Measurements from ENCODE around the gene SIAH2. TPM values are rescaled to one million over a fixed set of nuclear protein-coding genes. Genes with fewer than 3 reads are reported as not detected.
A peak's percentile ranks its signal among the peaks of the same experiment; 100 is the strongest.

SIAH2 gene
- total RNA-seq, 2 donors from 2014 or later: 42.8 to 92.4 TPM

DNA sequence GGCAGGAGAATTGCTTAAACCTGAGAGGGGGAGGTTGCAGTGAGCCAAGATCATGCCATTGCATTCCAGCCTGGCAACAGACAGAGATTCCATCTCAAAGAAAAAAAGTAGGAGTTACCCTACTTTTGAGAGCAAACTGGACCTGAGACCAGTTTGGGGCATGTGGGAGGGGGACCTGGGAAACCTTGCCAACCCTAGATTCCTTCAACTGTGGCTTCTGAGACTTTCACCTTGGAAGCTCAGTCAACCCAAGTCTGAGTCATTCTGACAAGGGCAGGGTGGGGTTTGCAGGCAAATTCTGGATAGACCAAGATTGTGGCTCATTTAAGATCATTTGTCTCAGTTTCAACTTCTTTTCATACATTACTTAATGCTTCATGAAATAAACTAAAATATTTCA, 23.8 kb upstream of the SIAH2 start:
- ATAC-seq (replicated peaks): peak; percentile 69
- Mint-ChIP-seq H3K27me3 (no peaks in the 10 kb centered on the region), H3K4me1 (peaks cover 26% of the 10 kb centered on the region), H3K27ac (peak overlapping the region; percentile 94), H3K9me3 (no peaks in the 10 kb centered on the region), H3K4me3 (peak overlapping the region; percentile 75), H3K36me3 (ENCODE audit: low read depth) (no peaks in the 10 kb centered on the region)

DNA sequence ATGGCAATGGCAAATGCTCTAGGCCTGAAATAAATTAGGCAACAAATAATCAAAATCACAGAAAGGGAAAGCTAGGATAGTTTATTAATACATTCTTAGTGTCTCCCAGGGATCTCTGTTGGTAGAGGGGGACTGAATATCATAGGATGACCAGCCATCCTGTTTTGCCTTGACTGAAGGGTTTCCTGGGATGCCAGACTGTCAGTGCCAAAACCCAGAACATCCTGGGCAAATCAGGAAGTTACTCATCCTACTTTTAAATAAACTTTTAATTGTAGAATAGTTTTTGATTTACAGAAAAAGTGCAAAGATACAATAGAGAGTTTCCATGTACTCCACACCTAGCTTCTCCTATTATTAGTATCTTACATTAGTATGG, 21.8 kb upstream of the SIAH2 start:
- H3K27me3 Mint-ChIP-seq: no peaks in the 10 kb centered on the region
- no peaks in the 10 kb centered on the region for H3K36me3 Mint-ChIP-seq (ENCODE audit: low read depth)
- H3K27ac Mint-ChIP-seq: peak overlapping the region; percentile 94
- peak overlapping the region; percentile 75 for H3K4me3 Mint-ChIP-seq
- peaks cover 3% of the 10 kb centered on the region for H3K9me3 Mint-ChIP-seq
- no peak for ATAC-seq (replicated peaks)
- H3K4me1 Mint-ChIP-seq: peaks cover 26% of the 10 kb centered on the region

DNA sequence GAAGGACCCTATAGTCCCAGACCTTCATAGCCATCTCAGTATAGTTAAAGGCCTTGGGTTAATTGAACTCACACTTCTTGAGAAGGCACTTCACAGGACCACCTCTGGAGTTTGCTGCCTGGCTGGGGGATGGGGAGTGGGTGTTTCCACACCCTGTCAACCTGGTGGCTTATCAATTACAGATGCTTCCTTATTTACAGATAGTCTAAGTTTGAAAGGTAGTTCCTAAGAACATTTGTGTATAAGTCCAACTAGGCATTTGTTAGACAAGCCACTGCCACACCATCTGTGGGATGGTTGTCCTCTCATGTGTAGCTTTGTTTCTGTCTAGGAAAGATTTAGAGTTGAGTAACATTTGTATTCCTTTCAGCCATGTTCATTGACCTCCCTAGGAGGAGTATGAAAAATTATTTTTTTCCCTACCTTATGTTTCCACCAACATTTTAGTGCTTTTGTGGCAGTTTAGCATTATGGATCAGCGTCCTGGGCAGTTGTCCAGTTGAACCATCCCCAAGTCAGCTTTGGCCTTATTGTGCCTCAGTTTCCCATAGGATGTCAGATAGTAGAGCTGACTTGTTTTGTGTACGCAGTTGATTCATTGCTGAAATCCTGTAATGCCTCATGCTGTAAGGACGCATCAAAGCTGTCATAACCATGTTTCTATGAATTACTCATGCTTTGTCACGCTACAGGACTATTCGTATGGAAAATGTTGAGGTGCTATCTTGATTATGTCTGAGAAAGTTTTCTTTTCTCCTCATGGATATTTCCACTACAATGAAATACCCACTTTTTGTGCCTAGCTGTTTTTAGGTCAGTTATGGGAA, 21.2 kb upstream of the SIAH2 start:
- H3K9me3 Mint-ChIP-seq: peaks cover 3% of the 10 kb centered on the region
- H3K4me1 Mint-ChIP-seq: peaks cover 26% of the 10 kb centered on the region
- no peaks in the 10 kb centered on the region for H3K36me3 Mint-ChIP-seq (ENCODE audit: low read depth)
- peak overlapping the region; percentile 75 for H3K4me3 Mint-ChIP-seq
- H3K27me3 Mint-ChIP-seq: no peaks in the 10 kb centered on the region
- peak overlapping the region; percentile 94 for H3K27ac Mint-ChIP-seq
- peak; percentile 89 for ATAC-seq (replicated peaks)

DNA sequence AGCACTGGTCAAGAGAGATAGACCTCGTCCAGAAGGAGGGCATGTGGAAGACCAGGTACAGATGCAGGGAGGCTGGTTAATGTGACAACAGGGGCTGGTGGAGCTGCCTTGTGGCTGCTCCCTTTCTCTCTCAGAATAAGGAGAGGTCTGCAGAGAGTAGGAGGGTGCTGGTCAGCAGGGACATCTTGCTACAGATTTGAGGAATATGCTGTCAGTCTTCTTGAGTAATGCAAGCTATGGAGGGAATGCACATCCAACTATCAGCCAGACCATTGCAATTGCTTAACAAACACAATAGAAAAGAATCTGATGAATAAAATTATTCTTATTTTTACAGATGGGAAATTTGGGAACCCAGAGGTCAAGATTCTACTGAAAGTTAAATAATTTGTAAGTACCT, 20.3 kb upstream of the SIAH2 start:
- peaks cover 3% of the 10 kb centered on the region for H3K9me3 Mint-ChIP-seq
- ATAC-seq (replicated peaks): no peak
- H3K4me3 Mint-ChIP-seq: peak overlapping the region; percentile 75
- peaks cover 26% of the 10 kb centered on the region for H3K4me1 Mint-ChIP-seq
- no peaks in the 10 kb centered on the region for H3K36me3 Mint-ChIP-seq (ENCODE audit: low read depth)
- peak overlapping the region; percentile 94 for H3K27ac Mint-ChIP-seq
- no peaks in the 10 kb centered on the region for H3K27me3 Mint-ChIP-seq

DNA sequence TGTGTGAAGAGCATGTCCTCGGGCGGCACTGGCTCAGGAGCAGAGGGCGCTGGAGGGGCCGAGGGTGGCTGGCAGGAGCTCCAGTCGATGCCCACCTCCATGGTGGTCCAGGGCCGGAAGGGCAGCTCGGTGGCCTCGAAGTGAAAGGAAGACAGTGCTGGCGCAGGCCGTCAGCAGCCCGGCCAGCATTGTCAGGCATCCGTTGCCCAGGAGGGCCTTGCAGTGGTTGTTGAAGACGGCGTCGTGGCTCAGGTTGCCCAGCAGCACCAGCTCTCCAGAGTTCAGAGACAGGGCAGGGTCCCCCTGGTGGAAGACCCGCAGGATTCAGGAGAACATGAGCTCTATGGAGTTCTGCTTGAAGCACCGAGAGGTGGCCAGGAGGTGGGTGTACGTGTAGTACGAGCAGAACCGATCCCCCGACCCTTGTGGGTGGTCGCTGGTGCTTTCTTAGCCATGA, 16.5 kb upstream of the SIAH2 start:
- ATAC-seq (replicated peaks): no peak

DNA sequence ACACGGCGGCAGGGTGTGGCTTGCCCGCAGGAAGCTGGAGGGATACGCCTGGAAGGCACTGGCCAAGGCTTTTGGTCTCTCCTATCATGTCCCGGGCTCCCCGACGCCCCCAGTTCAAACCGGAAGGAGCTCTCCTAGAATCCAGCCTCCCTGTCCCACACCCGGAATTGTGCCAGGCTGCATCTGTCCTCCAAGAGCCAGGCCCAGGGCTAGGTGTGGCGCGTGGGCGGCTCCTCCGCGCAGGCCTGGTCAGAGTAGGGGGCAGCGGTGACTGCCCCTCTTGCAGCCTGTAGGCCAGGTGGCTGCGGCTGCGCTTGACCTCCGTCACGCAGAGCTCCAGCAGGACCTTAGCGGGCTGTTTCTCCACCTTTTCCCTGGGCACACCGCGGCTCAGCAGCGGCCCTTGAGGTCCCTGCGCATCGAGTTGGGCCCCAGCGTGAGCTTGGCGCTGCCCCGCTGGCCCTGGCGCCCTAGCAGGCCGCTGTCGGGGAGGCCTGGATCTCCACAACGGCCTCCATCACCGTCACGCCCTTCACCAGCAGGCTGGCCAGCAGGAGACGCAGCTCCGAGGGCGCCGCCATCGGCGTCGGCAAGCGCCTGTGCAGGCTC, 15.9 kb upstream of the SIAH2 start:
- Mint-ChIP-seq H3K36me3 (ENCODE audit: low read depth) (no peaks in the 10 kb centered on the region), H3K27ac (no peak overlapping the region), H3K27me3 (no peaks in the 10 kb centered on the region), H3K4me3 (no peak overlapping the region), H3K4me1 (peaks cover 14% of the 10 kb centered on the region), H3K9me3 (peaks cover 3% of the 10 kb centered on the region)
- no peak for ATAC-seq (replicated peaks)

More for the DNA sequence above, 16.5 kb upstream of the SIAH2 start:
- Mint-ChIP-seq H3K9me3 (peaks cover 3% of the 10 kb centered on the region), H3K4me1 (peaks cover 20% of the 10 kb centered on the region), H3K36me3 (ENCODE audit: low read depth) (no peaks in the 10 kb centered on the region), H3K27me3 (no peaks in the 10 kb centered on the region), H3K27ac (no peak overlapping the region), H3K4me3 (no peak overlapping the region)

DNA sequence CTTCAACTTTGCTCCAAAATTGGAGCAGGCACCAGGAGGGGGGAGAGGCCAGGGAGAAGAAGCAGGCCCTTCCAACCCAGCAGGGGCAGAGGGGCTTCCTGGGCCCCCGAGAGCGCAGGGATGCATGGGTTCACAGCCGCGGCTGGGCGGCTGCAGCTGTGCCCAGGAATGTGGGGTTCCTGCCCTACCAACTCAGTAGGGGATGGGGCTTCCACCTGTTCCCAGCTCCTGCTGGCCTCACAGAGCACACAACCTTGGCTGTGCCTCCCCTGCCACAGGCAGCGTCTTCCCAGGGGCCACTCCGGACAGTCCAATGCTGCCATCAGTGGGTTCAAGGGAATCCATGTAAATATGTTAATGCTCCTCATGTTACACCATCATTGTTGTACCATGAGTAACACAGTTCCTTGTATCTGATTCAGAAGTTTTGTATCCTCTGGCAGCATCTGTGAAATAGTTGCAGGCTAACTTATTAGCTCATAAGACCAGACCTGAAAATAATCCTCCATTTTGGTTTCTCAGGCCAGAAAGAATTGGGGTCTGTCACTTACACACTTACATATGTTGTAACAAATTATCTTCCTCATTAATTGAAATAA, 12.1 kb upstream of the SIAH2 start:
- Mint-ChIP-seq H3K9me3 (no peaks in the 10 kb centered on the region), H3K4me1 (no peaks in the 10 kb centered on the region), H3K36me3 (ENCODE audit: low read depth) (no peaks in the 10 kb centered on the region), H3K27me3 (no peaks in the 10 kb centered on the region), H3K4me3 (no peak overlapping the region), H3K27ac (no peak overlapping the region)
- no peak for ATAC-seq (replicated peaks)

DNA sequence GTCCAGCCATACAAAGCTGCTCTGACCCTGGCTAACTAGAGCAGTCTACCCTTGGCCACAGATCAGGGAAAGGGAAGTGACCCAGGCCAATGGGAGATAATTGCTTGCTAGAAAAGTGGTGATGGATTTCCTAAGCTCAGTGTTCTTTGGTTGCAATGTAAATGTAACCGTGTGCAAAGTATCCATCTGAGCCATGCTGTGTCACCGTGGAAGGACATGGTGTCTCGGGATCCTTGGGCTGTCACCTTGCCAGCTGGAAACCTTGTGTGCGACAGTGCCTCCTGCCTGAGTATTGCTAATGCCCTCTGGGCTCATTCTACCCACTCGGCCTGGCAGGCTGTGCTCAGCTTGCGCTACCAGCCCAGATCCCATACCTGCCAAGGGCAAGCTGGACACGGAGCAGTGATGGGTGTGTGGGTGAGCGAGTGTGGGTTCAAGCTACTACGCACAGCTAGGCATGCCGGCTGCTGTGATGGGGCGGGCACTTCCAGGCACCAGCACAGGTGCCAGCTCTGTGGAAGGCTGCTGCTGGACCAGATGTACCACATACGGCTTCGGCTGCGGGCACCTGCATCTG, 10.7 kb upstream of the SIAH2 start:
- Mint-ChIP-seq H3K27ac (no peak overlapping the region), H3K36me3 (ENCODE audit: low read depth) (no peaks in the 10 kb centered on the region), H3K4me3 (no peak overlapping the region), H3K4me1 (no peaks in the 10 kb centered on the region), H3K27me3 (no peaks in the 10 kb centered on the region), H3K9me3 (no peaks in the 10 kb centered on the region)
- ATAC-seq (replicated peaks): no peak

DNA sequence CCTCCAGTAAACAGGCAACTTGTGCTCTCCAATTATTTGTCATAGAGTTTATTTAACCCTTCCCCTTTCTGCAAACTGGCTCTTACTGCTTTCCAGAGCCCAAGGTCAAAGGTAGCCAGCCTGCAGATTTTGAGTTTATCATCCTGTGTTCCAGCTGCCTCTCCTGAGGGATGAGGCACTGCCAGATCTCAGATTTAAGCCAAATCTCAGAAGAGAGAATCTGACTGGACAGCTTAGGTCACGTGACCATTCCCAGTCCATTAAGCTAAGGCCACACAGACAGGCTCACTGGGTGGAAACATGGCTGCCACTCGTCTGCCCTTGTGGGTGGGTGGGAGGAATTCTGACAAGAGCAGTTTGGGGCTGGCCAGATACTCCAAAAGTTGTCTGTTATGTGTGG, 8.6 kb upstream of the SIAH2 start:
- ATAC-seq (replicated peaks): no peak
- Mint-ChIP-seq H3K4me1 (peaks cover 6% of the 10 kb centered on the region), H3K27me3 (no peaks in the 10 kb centered on the region), H3K9me3 (no peaks in the 10 kb centered on the region), H3K36me3 (ENCODE audit: low read depth) (no peaks in the 10 kb centered on the region), H3K27ac (peak overlapping the region; percentile 3), H3K4me3 (no peak overlapping the region)

DNA sequence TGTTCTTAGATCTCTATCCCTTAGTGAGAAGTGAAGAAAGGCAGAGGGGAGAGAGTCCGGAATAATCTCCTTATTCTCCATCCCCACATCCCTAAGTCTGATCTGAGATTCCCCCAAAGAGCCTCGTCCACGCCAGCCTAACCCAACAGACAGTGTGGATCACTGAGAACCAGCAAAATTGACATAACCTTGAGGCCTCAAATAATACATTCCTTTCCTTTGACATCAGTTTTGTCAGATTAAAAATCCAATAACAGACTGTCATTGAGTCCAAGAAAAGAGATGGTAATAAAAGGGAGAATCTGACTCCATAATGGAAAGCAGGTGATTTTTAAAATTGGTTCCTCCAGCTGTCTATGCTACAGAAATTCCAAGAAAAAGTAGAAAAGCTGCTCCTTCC, 7.7 kb upstream of the SIAH2 start:
- no peaks in the 10 kb centered on the region for H3K27me3 Mint-ChIP-seq
- peaks cover 6% of the 10 kb centered on the region for H3K36me3 Mint-ChIP-seq (ENCODE audit: low read depth)
- H3K4me3 Mint-ChIP-seq: no peak overlapping the region
- H3K9me3 Mint-ChIP-seq: no peaks in the 10 kb centered on the region
- no peak for ATAC-seq (replicated peaks)
- peak overlapping the region; percentile 3 for H3K27ac Mint-ChIP-seq
- peaks cover 15% of the 10 kb centered on the region for H3K4me1 Mint-ChIP-seq

DNA sequence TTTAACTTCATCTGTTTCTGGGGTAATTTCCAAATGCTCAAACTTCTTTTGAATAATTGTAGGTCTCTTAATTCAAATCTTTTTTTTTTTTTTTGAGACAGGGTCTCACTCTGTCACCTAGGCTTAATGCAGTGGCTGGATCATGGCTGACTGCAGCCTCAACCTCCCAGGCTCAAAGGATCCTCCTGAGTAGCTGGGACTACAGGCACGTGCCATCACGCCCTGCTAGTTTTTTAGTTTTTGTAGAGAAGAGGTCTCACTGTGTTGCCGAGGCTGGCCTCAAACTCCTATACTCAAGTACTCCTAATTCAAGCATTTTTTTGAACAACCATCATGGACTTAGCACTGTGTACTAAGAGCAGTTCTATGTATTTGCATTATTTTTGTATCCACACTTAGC, 3.8 kb upstream of the SIAH2 start:
- H3K9me3 Mint-ChIP-seq: no peaks in the 10 kb centered on the region
- peaks cover 27% of the 10 kb centered on the region for H3K4me1 Mint-ChIP-seq
- H3K27ac Mint-ChIP-seq: peak overlapping the region; percentile 100

DNA sequence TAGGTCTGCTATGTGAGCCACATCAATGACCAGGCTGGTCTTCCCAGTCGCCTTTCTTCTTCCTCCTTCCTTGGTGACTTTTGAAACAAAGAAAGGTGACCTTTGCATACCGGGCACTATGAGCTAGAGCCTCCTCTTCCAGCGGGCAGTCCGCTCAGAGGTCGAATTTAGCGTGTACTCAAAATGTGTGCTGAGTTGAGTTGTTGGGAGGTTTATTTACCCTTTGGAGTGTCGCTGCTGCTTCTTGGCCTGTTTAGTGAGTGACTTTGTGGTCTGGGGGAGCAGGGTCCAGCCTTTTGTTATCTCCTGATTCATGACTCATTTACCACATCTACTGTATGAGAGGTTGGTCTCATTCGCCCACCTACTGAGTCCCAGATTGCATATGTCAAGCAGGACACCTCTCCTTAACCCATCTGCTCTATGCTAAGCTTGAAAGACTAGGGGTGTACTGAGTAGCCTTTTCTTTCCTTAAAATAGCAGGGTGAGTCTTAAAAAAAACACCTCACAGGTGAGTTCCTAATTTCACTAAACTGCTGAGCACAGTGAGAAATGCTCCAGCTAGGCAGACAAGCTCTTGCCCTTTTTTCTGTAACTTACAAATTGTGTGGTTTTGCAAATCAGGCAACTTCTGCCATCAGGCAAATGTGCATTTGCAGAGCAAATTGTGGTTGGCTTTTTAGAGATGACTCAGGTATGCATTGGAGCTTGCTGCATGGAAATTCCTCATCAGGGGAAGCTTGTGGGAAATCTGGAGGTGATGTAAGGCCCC, 3.2 kb upstream of the SIAH2 start:
- Mint-ChIP-seq H3K27me3 (no peaks in the 10 kb centered on the region), H3K36me3 (ENCODE audit: low read depth) (peaks cover 46% of the 10 kb centered on the region), H3K4me3 (peak overlapping the region; percentile 88), H3K27ac (peak overlapping the region; percentile 100), H3K9me3 (no peaks in the 10 kb centered on the region), H3K4me1 (peaks cover 27% of the 10 kb centered on the region)
- ATAC-seq (replicated peaks): peak; percentile 19

More for the DNA sequence above, 3.8 kb upstream of the SIAH2 start:
- peak overlapping the region; percentile 88 for H3K4me3 Mint-ChIP-seq
- H3K27me3 Mint-ChIP-seq: no peaks in the 10 kb centered on the region
- H3K36me3 Mint-ChIP-seq (ENCODE audit: low read depth): peaks cover 40% of the 10 kb centered on the region
- no peak for ATAC-seq (replicated peaks)

DNA sequence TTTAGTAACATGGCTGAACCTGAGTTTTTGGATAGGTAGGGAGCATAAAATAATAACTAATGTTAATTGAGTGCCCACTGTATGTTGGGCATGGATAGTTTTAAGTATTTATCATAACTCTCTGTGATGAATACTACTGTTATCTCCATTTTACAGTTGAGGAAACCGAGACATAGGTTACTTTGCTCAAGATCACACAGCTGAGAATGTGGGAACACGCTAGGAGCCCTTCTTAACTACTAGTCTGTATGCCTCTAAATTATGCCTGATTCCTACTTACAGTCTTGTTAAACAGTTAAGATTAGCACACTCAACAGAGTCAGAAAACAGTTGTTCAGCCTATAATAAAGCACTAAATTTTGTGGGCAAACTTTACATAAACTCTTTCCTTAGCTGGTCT, 2.0 kb upstream of the SIAH2 start:
- Mint-ChIP-seq H3K9me3 (no peaks in the 10 kb centered on the region), H3K4me1 (peaks cover 29% of the 10 kb centered on the region), H3K27ac (peak overlapping the region; percentile 100), H3K27me3 (no peaks in the 10 kb centered on the region), H3K4me3 (peak overlapping the region; percentile 88), H3K36me3 (ENCODE audit: low read depth) (peaks cover 58% of the 10 kb centered on the region)
- no peak for ATAC-seq (replicated peaks)

DNA sequence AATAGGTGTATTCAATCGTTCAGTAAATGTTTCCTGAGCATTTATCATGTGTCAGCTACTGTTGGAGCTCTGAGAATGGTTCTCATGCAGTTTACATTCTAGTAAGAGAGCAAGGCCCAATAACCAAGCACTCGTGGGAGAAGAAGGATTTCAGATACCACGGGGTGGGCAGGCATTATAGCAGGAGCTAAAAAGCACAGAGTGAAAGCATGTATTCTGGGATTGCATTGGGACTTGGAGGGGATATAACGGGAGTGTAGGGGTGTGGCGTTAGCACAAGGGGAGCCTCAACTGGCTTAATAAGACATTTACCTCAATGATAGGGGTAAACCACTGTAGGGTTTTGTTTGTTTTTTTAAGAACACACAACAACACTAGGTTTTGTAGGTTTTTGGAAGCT, 1.6 kb upstream of the SIAH2 start:
- no peak for ATAC-seq (replicated peaks)
- Mint-ChIP-seq H3K27me3 (no peaks in the 10 kb centered on the region), H3K27ac (peak overlapping the region; percentile 100), H3K4me3 (peak overlapping the region; percentile 88), H3K36me3 (ENCODE audit: low read depth) (peaks cover 62% of the 10 kb centered on the region), H3K9me3 (no peaks in the 10 kb centered on the region), H3K4me1 (peaks cover 33% of the 10 kb centered on the region)
